Transverse colon (tissue), 4 donors: ENCODE measurements around the gene NEK11. TPM values are rescaled to one million over a fixed set of nuclear protein-coding genes. Genes with fewer than 3 reads are reported as not detected.

Source experiments
- DNase-seq: peaks from one replicate; pipeline ENCODE4 v3.0.0-alpha.2; 2019
- H3K27ac ChIP-seq, 4 donors: fragments of 200-600 bp; sonication (generic); 2 replicates each; pipeline ENCODE4 v1.5.1; 2016 to 2018; ENCODE audit warnings: inconsistent platforms in 4 of 4
- H3K27me3 ChIP-seq: fragments of 200-600 bp; sonication (generic); 2 replicates; pipeline ENCODE4 v1.5.1; 2017; ENCODE audit warnings: inconsistent platforms
- H3K36me3 ChIP-seq, 4 donors: fragments of 200-600 bp; sonication (generic); 2 replicates each; pipeline ENCODE4 v1.5.1; 2017 to 2019; ENCODE audit warnings: inconsistent platforms in 4 of 4
- H3K4me1 ChIP-seq, 4 donors: fragments of 200-600 bp; sonication (generic); 2 replicates each; pipeline ENCODE4 v1.5.1; 2017 to 2020; ENCODE audit warnings: inconsistent platforms in 4 of 4
- H3K4me3 ChIP-seq, 4 donors: fragments of 200-600 bp; sonication (generic); 1 replicate in 1 of 4; 2 replicates in 3 of 4; pipeline versions ENCODE4 v1.5.1 to v1.6.1; 2017 to 2019; ENCODE audit warnings: inconsistent platforms in 4 of 4
- H3K9me3 ChIP-seq, 2 donors: fragments of 200-600 bp; sonication (generic); 2 replicates each; pipeline ENCODE4 v1.5.1; 2017 to 2019; ENCODE audit warnings: inconsistent platforms in 2 of 2
- CTCF ChIP-seq, 5 experiments: fragments of 200-600 bp in 3 of 5; fragments of 450-650 bp in 2 of 5; sonication (generic) in 3 of 5; IDR thresholded peaks; 1 replicate in 2 of 5; 2 replicates in 3 of 5; pipeline ENCODE4 v1.5.1; 2016 to 2017; ENCODE audit warnings: antibody characterized with exemption in 5 of 5, inconsistent platforms in 3 of 5, mild to moderate bottlenecking in 2 of 5, moderate library complexity in 1 of 5
- EP300 ChIP-seq: sonication (generic); formaldehyde crosslinking; IDR thresholded peaks from one replicate; pipeline ENCODE4 v1.6.1; 2017; ENCODE audit warnings: antibody characterized with exemption, low read depth
- POLR2A ChIP-seq: fragments of 450-650 bp; IDR thresholded peaks from one replicate; pipeline ENCODE4 v1.6.1; 2016; ENCODE audit warnings: antibody characterized with exemption, mild to moderate bottlenecking, moderate library complexity
- POLR2AphosphoS5 ChIP-seq, 3 donors: sonication (generic); formaldehyde crosslinking; IDR thresholded peaks; one replicate each; pipeline ENCODE4 v1.6.1; 2016; ENCODE audit warnings: antibody characterized with exemption in 3 of 3
- WGBS, 2 donors: methylation state at CpG; one replicate each; pipeline ENCODE4 v1.1.5; 2018; ENCODE audit warnings: low coverage in 1 of 2; 5-methylcytosine and 5-hydroxymethylcytosine counted together
- in situ Hi-C, 4 donors: fragments of 200-750 bp; cut with MboI; loops; one replicate each; pipeline versions ENCODE4 v1.15.0 to v1.15.1; 2017; ENCODE audit warnings: low sequenced_read_pairs in 3 of 4, low pct_ligation_motif_present in 1 of 4, low pct_unique_long_range_greater_than_20kb in 1 of 4
- intact Hi-C: fragments of 100-400 bp; cut with DNase I; formaldehyde crosslinking; loops from one replicate; pipeline ENCODE4 v1.15.1; 2023; ENCODE audit warnings: low total_unique reads
- total RNA-seq, 4 donors: library from RNA; depleted of rRNA; stranded (reverse); fragments of >200 nt; gene quantifications; one replicate each; pipeline ENCODE4 v1.1.0, GENCODE V29; 2016

Gene NEK11
- total RNA-seq, 4 donors from 2014 or later, result 4.6 to 12.3 (median 8.5) TPM

- intact Hi-C loops, result no loop called here
- in situ Hi-C loops, result no loop called here
- H3K27me3 ChIP-seq, result no peaks in the 10 kb centered on the region
- no peak overlapping the region for H3K4me3 ChIP-seq
- DNase-seq, result no peak
- no peaks in the 10 kb centered on the region for H3K9me3 ChIP-seq
- no peak overlapping the region for H3K27ac ChIP-seq
- no peaks in the 10 kb centered on the region for H3K36me3 ChIP-seq
- TF ChIP-seq EP300 (no peak), CTCF (IDR thresholded peaks at IDR 0.05) (no peak), POLR2AphosphoS5 (IDR thresholded peaks at IDR 0.05) (no peak), POLR2A (no peak)
- WGBS, 2 donors, result 59% methylated on average over 1 of the region's 1 CpG; no CpG with 5 or more reads in 1 of the 2 donors
- no peaks in the 10 kb centered on the region for H3K4me1 ChIP-seq
Measured at GRCh38 chr3:131110087-131110486, 83.4 kb downstream of the NEK11 start.

GRCh38 chr3:131114256-131114655 is 87.6 kb downstream of the NEK11 start:
- in situ Hi-C loops, result no loop called here
- intact Hi-C loops, result no loop called here
- Histone ChIP-seq H3K27me3 (no peaks in the 10 kb centered on the region), H3K27ac (no peak overlapping the region), H3K9me3 (no peaks in the 10 kb centered on the region), H3K4me3 (no peak overlapping the region), H3K4me1 (no peaks in the 10 kb centered on the region), H3K36me3 (no peaks in the 10 kb centered on the region)
- no peak for DNase-seq
- 58 to 75% methylated on average over 3 of the region's 3 CpGs for WGBS, 2 donors
- TF ChIP-seq EP300 (no peak), POLR2AphosphoS5 (IDR thresholded peaks at IDR 0.05) (no peak), POLR2A (no peak), CTCF (IDR thresholded peaks at IDR 0.05) (no peak)

GRCh38 chr3:131125684-131126083 is 99.0 kb downstream of the NEK11 start:
- Histone ChIP-seq H3K27me3 (no peaks in the 10 kb centered on the region), H3K9me3 (no peaks in the 10 kb centered on the region), H3K4me1 (no peaks in the 10 kb centered on the region), H3K4me3 (no peak overlapping the region), H3K36me3 (no peaks in the 10 kb centered on the region), H3K27ac (no peak overlapping the region)
- no peak for DNase-seq
- TF ChIP-seq CTCF (IDR thresholded peaks at IDR 0.05) (no peak), POLR2AphosphoS5 (IDR thresholded peaks at IDR 0.05) (no peak), EP300 (no peak), POLR2A (no peak)
- in situ Hi-C loops, result no loop called here
- intact Hi-C loops, result no loop called here

GRCh38 chr3:131140891-131141290 is 114.2 kb downstream of the NEK11 start:
- Histone ChIP-seq H3K9me3 (no peaks in the 10 kb centered on the region), H3K27me3 (no peaks in the 10 kb centered on the region), H3K27ac (no peak overlapping the region), H3K4me3 (no peak overlapping the region), H3K4me1 (no peaks in the 10 kb centered on the region), H3K36me3 (no peaks in the 10 kb centered on the region)
- 78 to 90% methylated on average over 1 of the region's 1 CpG for WGBS, 2 donors
- intact Hi-C loops, result no loop called here
- in situ Hi-C loops, result no loop called here
- TF ChIP-seq CTCF (IDR thresholded peaks at IDR 0.05) (no peak), EP300 (no peak), POLR2A (no peak), POLR2AphosphoS5 (IDR thresholded peaks at IDR 0.05) (no peak)
- no peak for DNase-seq
